ENCODE measurements around the gene BCR.

DNA sequence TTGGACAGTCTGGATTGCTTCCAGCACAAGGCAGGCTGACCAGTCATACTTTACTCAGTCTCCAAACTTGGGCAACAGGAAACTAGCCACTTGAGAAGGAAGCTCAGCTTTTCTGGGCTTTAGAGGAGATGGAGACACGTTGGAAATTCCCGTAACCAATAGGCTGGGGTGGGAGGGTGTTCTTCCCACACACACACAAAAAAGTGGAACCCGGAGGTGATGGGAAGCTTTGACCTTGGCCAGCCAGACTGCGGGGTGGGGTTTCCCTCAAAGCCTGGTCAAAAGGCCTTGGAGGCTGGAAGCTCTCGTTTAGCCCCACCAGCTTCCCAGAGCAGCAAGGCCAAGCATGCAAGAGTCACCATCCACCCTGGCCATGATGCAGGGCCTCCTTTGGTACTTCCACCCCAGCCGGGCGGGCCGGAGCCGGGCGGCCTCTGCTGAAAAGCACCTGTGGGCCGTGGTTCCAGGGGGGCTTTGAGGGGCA is 126.2 kb downstream of the BCR start:
- TF ChIP-seq, protein P1, sequence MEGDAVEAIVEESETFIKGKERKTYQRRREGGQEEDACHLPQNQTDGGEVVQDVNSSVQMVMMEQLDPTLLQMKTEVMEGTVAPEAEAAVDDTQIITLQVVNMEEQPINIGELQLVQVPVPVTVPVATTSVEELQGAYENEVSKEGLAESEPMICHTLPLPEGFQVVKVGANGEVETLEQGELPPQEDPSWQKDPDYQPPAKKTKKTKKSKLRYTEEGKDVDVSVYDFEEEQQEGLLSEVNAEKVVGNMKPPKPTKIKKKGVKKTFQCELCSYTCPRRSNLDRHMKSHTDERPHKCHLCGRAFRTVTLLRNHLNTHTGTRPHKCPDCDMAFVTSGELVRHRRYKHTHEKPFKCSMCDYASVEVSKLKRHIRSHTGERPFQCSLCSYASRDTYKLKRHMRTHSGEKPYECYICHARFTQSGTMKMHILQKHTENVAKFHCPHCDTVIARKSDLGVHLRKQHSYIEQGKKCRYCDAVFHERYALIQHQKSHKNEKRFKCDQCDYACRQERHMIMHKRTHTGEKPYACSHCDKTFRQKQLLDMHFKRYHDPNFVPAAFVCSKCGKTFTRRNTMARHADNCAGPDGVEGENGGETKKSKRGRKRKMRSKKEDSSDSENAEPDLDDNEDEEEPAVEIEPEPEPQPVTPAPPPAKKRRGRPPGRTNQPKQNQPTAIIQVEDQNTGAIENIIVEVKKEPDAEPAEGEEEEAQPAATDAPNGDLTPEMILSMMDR (IDR thresholded peaks at IDR 0.05; ENCODE audit: insufficient read depth, low read length): no peak
- TF ChIP-seq GABPA (IDR thresholded peaks at IDR 0.05; ENCODE audit: low read depth) (no peak), POLR2AphosphoS5 (IDR thresholded peaks at IDR 0.05; ENCODE audit: low read depth) (no peak), SPI1 (IDR thresholded peaks at IDR 0.05; ENCODE audit: borderline replicate concordance, low read depth) (no peak)
